Immature natural killer cell (primary cell): ENCODE results near the gene TMPRSS13. TPM values are rescaled to one million over a fixed set of nuclear protein-coding genes. Genes with fewer than 3 reads are reported as not detected.
"Not testable (repeated sequence)": the region's sequence is repeated elsewhere in the genome, so short reads cannot be mapped to it uniquely, and the experiment has no call there.

Experiments
- DNase-seq, 3 donors: peaks; one replicate each; pipeline ENCODE4 v3.0.0; 2022; ENCODE audit warnings: mixed read lengths in 1 of 3
- H3K27ac Mint-ChIP-seq, 6 donors: one replicate each; pipeline ENCODE4 v1.8.0; 2020; ENCODE audit warnings: mixed read lengths in 6 of 6, mild to moderate bottlenecking in 5 of 6, inconsistent platforms in 4 of 6, moderate library complexity in 3 of 6
- H3K27me3 Mint-ChIP-seq, 3 donors: one replicate each; pipeline ENCODE4 v1.8.0; 2020 to 2021; ENCODE audit warnings: low read depth in 3 of 3, mild to moderate bottlenecking in 3 of 3, mixed read lengths in 3 of 3, moderate library complexity in 3 of 3, inconsistent platforms in 1 of 3
- H3K36me3 Mint-ChIP-seq, 3 donors: one replicate each; pipeline ENCODE4 v1.8.0; 2020; ENCODE audit warnings: mixed read lengths in 3 of 3, inconsistent platforms in 2 of 3, mild to moderate bottlenecking in 2 of 3
- H3K4me1 Mint-ChIP-seq, 2 donors: one replicate each; pipeline ENCODE4 v1.8.0; 2020; ENCODE audit warnings: inconsistent platforms in 2 of 2, mild to moderate bottlenecking in 2 of 2, mixed read lengths in 2 of 2, moderate library complexity in 1 of 2
- H3K4me3 Mint-ChIP-seq, 5 donors: one replicate each; pipeline ENCODE4 v1.8.0; 2020; ENCODE audit warnings: mild to moderate bottlenecking in 5 of 5, mixed read lengths in 5 of 5, inconsistent platforms in 3 of 5, moderate library complexity in 3 of 5
- H3K9me3 Mint-ChIP-seq, 6 donors: one replicate each; pipeline ENCODE4 v1.8.0; 2020; ENCODE audit warnings: mild to moderate bottlenecking in 6 of 6, mixed read lengths in 6 of 6, inconsistent platforms in 4 of 6, moderate library complexity in 3 of 6
- polyA plus RNA-seq, 3 donors: library from polyadenylated mRNA; unstranded; fragments of 300-500 nt; fragmentation: Illumina TruSeq; gene quantifications; one replicate each; pipeline ENCODE4 v1.2.3, GENCODE V29; 2021

TMPRSS13 gene
- polyA plus RNA-seq, 3 donors from 2014 or later, result 0.20 to 0.31 TPM; not detected in 1

GRCh38 chr11:117872420-117872961 lies 56.7 kb downstream of the TMPRSS13 start:
- H3K27me3 Mint-ChIP-seq, result peaks cover 12 to 33% (median 23%) of the 10 kb centered on the region in 3 donors
- peaks cover 20 to 23% of the 10 kb centered on the region in 2 donors for H3K4me1 Mint-ChIP-seq
- no peak for DNase-seq
- no peaks in the 10 kb centered on the region for H3K9me3 Mint-ChIP-seq
- no peak overlapping the region for H3K27ac Mint-ChIP-seq
- H3K36me3 Mint-ChIP-seq, result no peaks in the 10 kb centered on the region
- no peak overlapping the region for H3K4me3 Mint-ChIP-seq

GRCh38 chr11:117871784-117872183 lies 57.4 kb downstream of the TMPRSS13 start:
- no peaks in the 10 kb centered on the region for H3K9me3 Mint-ChIP-seq
- DNase-seq, result no peak
- peaks cover 8 to 32% (median 19%) of the 10 kb centered on the region in 3 donors for H3K27me3 Mint-ChIP-seq
- no peak overlapping the region for H3K4me3 Mint-ChIP-seq
- H3K27ac Mint-ChIP-seq, result no peak overlapping the region
- H3K4me1 Mint-ChIP-seq, result peaks cover 19 to 20% of the 10 kb centered on the region in 2 donors
- H3K36me3 Mint-ChIP-seq, result no peaks in the 10 kb centered on the region

GRCh38 chr11:117871160-117871559 lies 58.0 kb downstream of the TMPRSS13 start:
- Mint-ChIP-seq H3K9me3 (no peaks in the 10 kb centered on the region), H3K27ac (no peak overlapping the region), H3K4me1 (peaks cover 16 to 18% of the 10 kb centered on the region in 2 donors), H3K27me3 (peaks cover 7 to 31% (median 19%) of the 10 kb centered on the region in 3 donors), H3K4me3 (no peak overlapping the region), H3K36me3 (no peaks in the 10 kb centered on the region)
- no peak for DNase-seq

GRCh38 chr11:117870103-117870952 lies 58.9 kb downstream of the TMPRSS13 start:
- Mint-ChIP-seq H3K27ac (no peak overlapping the region), H3K9me3 (no peaks in the 10 kb centered on the region), H3K27me3 (peaks cover 8 to 24% (median 10%) of the 10 kb centered on the region in 3 donors)

GRCh38 chr11:117869604-117870003 lies 59.6 kb downstream of the TMPRSS13 start:
- no peak overlapping the region for H3K4me3 Mint-ChIP-seq
- H3K4me1 Mint-ChIP-seq, result peaks cover 4% of the 10 kb centered on the region in 2 donors
- no peak for DNase-seq
- H3K9me3 Mint-ChIP-seq, result no peaks in the 10 kb centered on the region
- no peak overlapping the region for H3K27ac Mint-ChIP-seq
- H3K36me3 Mint-ChIP-seq, result no peaks in the 10 kb centered on the region
- H3K27me3 Mint-ChIP-seq, result peaks cover 4 to 18% (median 6%) of the 10 kb centered on the region in 3 donors

More at GRCh38 chr11:117870103-117870952, 58.9 kb downstream of the TMPRSS13 start:
- peaks cover 9 to 11% of the 10 kb centered on the region in 2 donors for H3K4me1 Mint-ChIP-seq
- DNase-seq, result no peak
- H3K36me3 Mint-ChIP-seq, result no peaks in the 10 kb centered on the region
- no peak overlapping the region for H3K4me3 Mint-ChIP-seq

GRCh38 chr11:117868815-117869561 lies 60.2 kb downstream of the TMPRSS13 start:
- no peaks in the 10 kb centered on the region for H3K36me3 Mint-ChIP-seq
- peaks cover 2 to 4% of the 10 kb centered on the region in 2 donors for H3K4me1 Mint-ChIP-seq
- no peaks in the 10 kb centered on the region for H3K9me3 Mint-ChIP-seq
- DNase-seq, result no peak
- H3K27me3 Mint-ChIP-seq, result peaks cover under 1 to 15% (median 4%) of the 10 kb centered on the region in 3 donors
- no peak overlapping the region for H3K27ac Mint-ChIP-seq
- no peak overlapping the region for H3K4me3 Mint-ChIP-seq

- Mint-ChIP-seq H3K27ac (no peak overlapping the region), H3K4me1 (peaks cover 2% of the 10 kb centered on the region in 2 donors), H3K27me3 (peaks cover 0 to 6% (median 4%) of the 10 kb centered on the region in 3 donors), H3K9me3 (no peaks in the 10 kb centered on the region), H3K36me3 (no peaks in the 10 kb centered on the region), H3K4me3 (no peak overlapping the region)
- no peak for DNase-seq
Observed at GRCh38 chr11:117868088-117868487, 61.1 kb downstream of the TMPRSS13 start.

- Mint-ChIP-seq H3K27me3 (peaks cover 0 to 4% (median 2%) of the 10 kb centered on the region in 3 donors), H3K4me1 (peaks cover 0 to 5% of the 10 kb centered on the region in 2 donors), H3K27ac (no peak overlapping the region), H3K4me3 (no peak overlapping the region), H3K36me3 (no peaks in the 10 kb centered on the region), H3K9me3 (no peaks in the 10 kb centered on the region)
- DNase-seq, result no peak
Observed at GRCh38 chr11:117866526-117866925, 62.7 kb downstream of the TMPRSS13 start.

GRCh38 chr11:117865546-117865945 lies 63.7 kb downstream of the TMPRSS13 start:
- H3K36me3 Mint-ChIP-seq, H3K27ac Mint-ChIP-seq, DNase-seq, H3K4me1 Mint-ChIP-seq, H3K27me3 Mint-ChIP-seq, H3K9me3 Mint-ChIP-seq, H3K4me3 Mint-ChIP-seq: not testable (repeated sequence)

- peaks cover 2 to 5% (median 4%) of the 10 kb centered on the region in 3 donors for H3K27me3 Mint-ChIP-seq
- no peak overlapping the region for H3K4me3 Mint-ChIP-seq
- H3K9me3 Mint-ChIP-seq, result no peaks in the 10 kb centered on the region
- no peaks in the 10 kb centered on the region for H3K36me3 Mint-ChIP-seq
- H3K4me1 Mint-ChIP-seq, result peaks cover 0 to 6% of the 10 kb centered on the region in 2 donors
- no peak for DNase-seq
- H3K27ac Mint-ChIP-seq, result no peak overlapping the region
Observed at GRCh38 chr11:117863383-117863782, 65.8 kb downstream of the TMPRSS13 start.

GRCh38 chr11:117862753-117863152 lies 66.4 kb downstream of the TMPRSS13 start:
- no peaks in the 10 kb centered on the region for H3K9me3 Mint-ChIP-seq
- DNase-seq, result no peak
- no peak overlapping the region for H3K27ac Mint-ChIP-seq
- H3K36me3 Mint-ChIP-seq, result no peaks in the 10 kb centered on the region
- no peak overlapping the region for H3K4me3 Mint-ChIP-seq
- peaks cover 2 to 5% (median 4%) of the 10 kb centered on the region in 3 donors for H3K27me3 Mint-ChIP-seq
- peaks cover 0 to 6% of the 10 kb centered on the region in 2 donors for H3K4me1 Mint-ChIP-seq

GRCh38 chr11:117862019-117862725 lies 67.0 kb downstream of the TMPRSS13 start:
- Mint-ChIP-seq H3K9me3 (no peaks in the 10 kb centered on the region), H3K4me3 (no peak overlapping the region), H3K27ac (no peak overlapping the region), H3K4me1 (peaks cover 0 to 6% of the 10 kb centered on the region in 2 donors), H3K27me3 (peaks cover 2 to 5% (median 4%) of the 10 kb centered on the region in 3 donors), H3K36me3 (no peaks in the 10 kb centered on the region)
- DNase-seq, result no peak
